Smooth muscle cell (in vitro differentiated cells): ENCODE measurements around the gene KMT2B. TPM values are rescaled to one million over a fixed set of nuclear protein-coding genes. Genes with fewer than 3 reads are reported as not detected.

Experiments used
- DNase-seq: peaks from one replicate; lab custom pipeline; 2025; ENCODE audit not compliant: unreplicated experiment; lab: John Stamatoyannopoulos, UW
- H2AFZ ChIP-seq: fragments of 200-600 bp; sonication (generic); 2 replicates; pipeline ENCODE4 v1.6.0; 2016; ENCODE audit warnings: antibody characterized with exemption, low read depth, mild to moderate bottlenecking
- H3F3A ChIP-seq: fragments of 200-600 bp; sonication (generic); 2 replicates; pipeline ENCODE4 v1.6.0; 2017; ENCODE audit warnings: antibody characterized with exemption, low read depth
- H3K27ac ChIP-seq: fragments of 200-600 bp; sonication (generic); 2 replicates; pipeline ENCODE4 v1.5.1; 2016; ENCODE audit warnings: low read depth, mild to moderate bottlenecking
- H3K27me3 ChIP-seq: fragments of 200-600 bp; sonication (generic); 2 replicates; pipeline ENCODE4 v1.6.1; 2016; ENCODE audit warnings: low read depth, mild to moderate bottlenecking
- H3K36me3 ChIP-seq: fragments of 200-600 bp; sonication (generic); 2 replicates; pipeline ENCODE4 v1.5.1; 2016; ENCODE audit warnings: low read depth
- H3K4me1 ChIP-seq: fragments of 200-600 bp; sonication (generic); 2 replicates; pipeline ENCODE4 v1.5.1; 2016; ENCODE audit warnings: low read depth
- H3K4me2 ChIP-seq: fragments of 200-600 bp; sonication (generic); 2 replicates; pipeline ENCODE4 v1.6.0; 2016; ENCODE audit warnings: mild to moderate bottlenecking
- H3K4me3 ChIP-seq: fragments of 200-600 bp; sonication (generic); 2 replicates; pipeline ENCODE4 v1.5.1; 2016; ENCODE audit warnings: mild to moderate bottlenecking
- H3K79me2 ChIP-seq: fragments of 200-600 bp; sonication (generic); 2 replicates; pipeline ENCODE4 v1.6.0; 2016; ENCODE audit warnings: low read depth, mild to moderate bottlenecking
- H3K9ac ChIP-seq: fragments of 200-600 bp; sonication (generic); 2 replicates; pipeline ENCODE4 v1.6.0; 2016; ENCODE audit warnings: low read depth
- H3K9me3 ChIP-seq: fragments of 200-600 bp; sonication (generic); replicated peaks from 2 replicates; pipeline ENCODE4 v1.5.1; 2016; ENCODE audit warnings: low read depth
- H4K20me1 ChIP-seq: fragments of 200-600 bp; sonication (generic); 2 replicates; pipeline ENCODE4 v1.6.0; 2016; ENCODE audit warnings: low read depth
- WGBS: methylation state at CpG from one replicate; pipeline ENCODE4 v1.1.7; 2016; ENCODE audit warnings: low lambda C conversion rate; 5-methylcytosine and 5-hydroxymethylcytosine counted together
- polyA plus RNA-seq: library from polyadenylated mRNA; unstranded; fragments of >200 nt; fragmentation: Nextera tagmentation; extraction: Ambion mirVana; gene quantifications from 2 replicates; pipeline ENCODE4 v1.2.1, GENCODE V29; 2016
- total RNA-seq: library from RNA; depleted of rRNA; stranded (reverse); fragments of >200 nt; gene quantifications from 2 replicates; pipeline ENCODE4 v1.2.3, GENCODE V29; 2014
- TF ChIP-seq, protein P1 (sequence below): fragments of 200-600 bp; sonication (generic); IDR thresholded peaks from 2 replicates; pipeline ENCODE4 v1.5.1; 2017; ENCODE audit warnings: borderline replicate concordance, mild to moderate bottlenecking, antibody characterized with exemption; ENCODE audit not compliant: insufficient read depth, poor library complexity, severe bottlenecking

Gene KMT2B
- total and polyA plus RNA-seq, 2 experiments from 2014 or later = 8.8 to 31.1 TPM

DNA sequence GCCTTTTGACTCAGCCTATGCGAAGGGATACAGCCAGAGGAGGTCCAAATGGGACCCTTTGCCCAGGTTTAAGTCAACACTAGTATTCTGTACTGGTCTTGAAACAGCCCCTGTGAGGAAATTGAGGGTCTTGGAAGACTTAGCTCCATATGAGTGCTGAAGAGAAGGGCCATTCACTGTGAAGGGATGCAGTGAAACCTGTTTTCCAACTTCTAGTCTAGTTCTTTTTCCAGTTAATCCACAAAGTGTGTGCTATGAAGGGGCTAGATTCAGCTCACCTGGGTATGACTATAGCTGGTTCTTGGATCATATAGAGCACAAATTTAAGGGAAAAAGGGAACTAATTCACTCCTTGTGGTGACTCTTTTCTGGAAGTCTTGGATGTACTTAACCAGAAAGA is 9.4 kb upstream of the KMT2B start:
- H3K9me3 ChIP-seq = no peaks in the 10 kb centered on the region

GRCh38 chr19:35710784-35711723 is 6.7 kb upstream of the KMT2B start:
- DNase-seq = no peak
- no peaks in the 10 kb centered on the region for H3K27me3 ChIP-seq
- H3K4me2 ChIP-seq = no peak overlapping the region
- H3K79me2 ChIP-seq = no peaks in the 10 kb centered on the region
- no peak overlapping the region for H3K4me3 ChIP-seq
- 76% methylated on average over 13 of the region's 13 CpGs for WGBS
- H3K4me1 ChIP-seq = peaks cover 4% of the 10 kb centered on the region
- H3K27ac ChIP-seq = no peak overlapping the region
- H3F3A ChIP-seq = no peaks in the 10 kb centered on the region
- H4K20me1 ChIP-seq = no peaks in the 10 kb centered on the region
- no peaks in the 10 kb centered on the region for H3K36me3 ChIP-seq
- TF ChIP-seq, protein P1, sequence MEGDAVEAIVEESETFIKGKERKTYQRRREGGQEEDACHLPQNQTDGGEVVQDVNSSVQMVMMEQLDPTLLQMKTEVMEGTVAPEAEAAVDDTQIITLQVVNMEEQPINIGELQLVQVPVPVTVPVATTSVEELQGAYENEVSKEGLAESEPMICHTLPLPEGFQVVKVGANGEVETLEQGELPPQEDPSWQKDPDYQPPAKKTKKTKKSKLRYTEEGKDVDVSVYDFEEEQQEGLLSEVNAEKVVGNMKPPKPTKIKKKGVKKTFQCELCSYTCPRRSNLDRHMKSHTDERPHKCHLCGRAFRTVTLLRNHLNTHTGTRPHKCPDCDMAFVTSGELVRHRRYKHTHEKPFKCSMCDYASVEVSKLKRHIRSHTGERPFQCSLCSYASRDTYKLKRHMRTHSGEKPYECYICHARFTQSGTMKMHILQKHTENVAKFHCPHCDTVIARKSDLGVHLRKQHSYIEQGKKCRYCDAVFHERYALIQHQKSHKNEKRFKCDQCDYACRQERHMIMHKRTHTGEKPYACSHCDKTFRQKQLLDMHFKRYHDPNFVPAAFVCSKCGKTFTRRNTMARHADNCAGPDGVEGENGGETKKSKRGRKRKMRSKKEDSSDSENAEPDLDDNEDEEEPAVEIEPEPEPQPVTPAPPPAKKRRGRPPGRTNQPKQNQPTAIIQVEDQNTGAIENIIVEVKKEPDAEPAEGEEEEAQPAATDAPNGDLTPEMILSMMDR = no peak
- H3K9me3 ChIP-seq = no peaks in the 10 kb centered on the region
- H2AFZ ChIP-seq = no peak overlapping the region
- no peak overlapping the region for H3K9ac ChIP-seq

More for the DNA sequence above, 9.4 kb upstream of the KMT2B start:
- no peak overlapping the region for H3K4me2 ChIP-seq
- no peaks in the 10 kb centered on the region for H3K4me1 ChIP-seq
- no peaks in the 10 kb centered on the region for H4K20me1 ChIP-seq
- no peaks in the 10 kb centered on the region for H3K36me3 ChIP-seq
- H3K4me3 ChIP-seq = no peak overlapping the region
- no peaks in the 10 kb centered on the region for H3F3A ChIP-seq
- no peak overlapping the region for H2AFZ ChIP-seq
- 90% methylated on average over 1 of the region's 1 CpG for WGBS
- H3K79me2 ChIP-seq = no peaks in the 10 kb centered on the region
- H3K9ac ChIP-seq = no peak overlapping the region
- DNase-seq = no peak
- H3K27me3 ChIP-seq = no peaks in the 10 kb centered on the region
- TF ChIP-seq, protein P1 = no peak
- no peak overlapping the region for H3K27ac ChIP-seq

DNA sequence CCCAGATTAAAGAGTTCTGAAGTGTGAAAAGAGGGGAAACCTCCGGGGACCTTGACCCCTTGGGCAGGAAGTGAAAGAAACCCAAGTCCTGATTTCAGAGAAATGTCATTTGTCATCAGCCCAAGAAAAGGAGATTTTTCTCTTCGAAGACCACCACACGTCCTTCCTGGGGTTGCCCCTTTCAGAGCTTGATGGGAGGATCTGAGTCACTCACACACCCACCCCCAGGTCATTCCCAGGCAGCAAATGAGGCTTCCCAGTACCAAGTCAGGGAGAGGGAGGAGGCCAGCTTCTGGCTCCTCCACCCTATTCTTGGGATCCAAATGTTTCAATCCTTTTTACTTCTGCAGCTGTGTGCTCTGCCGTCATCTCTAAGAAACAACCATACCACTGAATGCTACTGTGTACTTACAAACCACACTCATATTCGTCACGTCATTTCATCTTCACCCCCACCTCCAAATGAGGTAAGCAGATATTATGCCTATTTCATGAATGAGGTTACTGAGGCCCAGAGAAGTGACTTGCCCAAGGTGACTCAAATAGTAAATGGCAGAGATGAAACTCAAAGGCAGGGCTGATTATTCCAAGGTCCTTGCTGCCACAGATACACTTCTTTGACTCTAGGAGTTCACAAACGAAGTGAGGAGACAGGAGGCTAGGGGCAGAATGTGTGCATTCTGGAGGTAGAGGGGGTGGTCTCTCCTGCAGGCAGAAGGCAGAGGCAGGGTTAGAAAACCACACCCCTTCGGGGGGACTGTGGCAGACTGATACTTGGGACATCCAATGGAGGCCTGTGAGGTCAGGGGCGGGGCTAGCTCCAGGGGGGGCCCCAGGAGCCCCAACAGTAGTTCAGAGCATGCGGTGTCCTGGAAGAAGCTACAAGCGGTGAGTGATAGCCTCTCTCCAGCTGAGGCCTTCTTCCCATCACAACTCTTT is 5.0 kb upstream of the KMT2B start:
- TF ChIP-seq, protein P1 = no peak
- Histone ChIP-seq H3K4me2 (no peak overlapping the region), H3F3A (no peaks in the 10 kb centered on the region), H3K4me1 (peaks cover 6% of the 10 kb centered on the region), H3K9ac (no peak overlapping the region), H3K4me3 (no peak overlapping the region), H3K36me3 (no peaks in the 10 kb centered on the region), H4K20me1 (no peaks in the 10 kb centered on the region), H3K27ac (no peak overlapping the region), H3K79me2 (no peaks in the 10 kb centered on the region), H3K9me3 (no peaks in the 10 kb centered on the region), H3K27me3 (no peaks in the 10 kb centered on the region), H2AFZ (no peak overlapping the region)
- DNase-seq = no peak
- 89% methylated on average over 11 of the region's 11 CpGs for WGBS
